Bronchial epithelial cell (primary cell): ENCODE measurements around the gene SLC6A12. TPM values are rescaled to one million over a fixed set of nuclear protein-coding genes. Genes with fewer than 3 reads are reported as not detected.

ENCODE experiments used
- DNase-seq: peaks from one replicate; pipeline ENCODE4 v3.0.0-alpha.2; 2010; ENCODE audit warnings: low read depth
- FAIRE-seq: peaks from 2 replicates; lab custom pipeline; 2011; peaks lifted over from hg19 to GRCh38; lab: Jason Lieb, UNC
- H3K27me3 ChIP-seq: 2 replicates; pipeline ENCODE4 v1.5.1; 2011; ENCODE audit warnings: low read length; ENCODE audit not compliant: control insufficient read depth, insufficient read depth
- H3K36me3 ChIP-seq: 2 replicates; pipeline ENCODE4 v1.5.1; 2011; ENCODE audit warnings: low read length; ENCODE audit not compliant: control insufficient read depth, insufficient read depth
- H3K4me3 ChIP-seq: 2 replicates; pipeline ENCODE4 v1.5.1; 2011; ENCODE audit warnings: mild to moderate bottlenecking, low read depth, low read length, control low read depth
- CTCF ChIP-seq: IDR thresholded peaks from 2 replicates; pipeline ENCODE4 v1.5.1; 2011; ENCODE audit warnings: mild to moderate bottlenecking, moderate library complexity, low read length, control low read depth, inconsistent platforms; ENCODE audit not compliant: insufficient read depth, severe bottlenecking
- total RNA-seq: library from RNA; depleted of rRNA; stranded (reverse); fragments of >200 nt; gene quantifications from 2 replicates; pipeline ENCODE4 v1.2.1, GENCODE V29; 2014

SLC6A12 gene
- total RNA-seq, 1 donor from 2014 or later = not detected

- Histone ChIP-seq H3K36me3 (no peaks in the 10 kb centered on the region), H3K27me3 (peaks cover 8% of the 10 kb centered on the region), H3K4me3 (no peak overlapping the region)
- DNase-seq = no peak
- FAIRE-seq = peak; percentile 43
- TF ChIP-seq CTCF = no peak
These were observed 49.8 kb downstream of the SLC6A12 start for GRCh38 chr12:164207-164606.

- Histone ChIP-seq H3K4me3 (no peak overlapping the region), H3K27me3 (peaks cover 6% of the 10 kb centered on the region), H3K36me3 (no peaks in the 10 kb centered on the region)
- no peak for TF ChIP-seq CTCF
- FAIRE-seq = peak; percentile 80
- DNase-seq = no peak
These were observed 50.5 kb downstream of the SLC6A12 start for GRCh38 chr12:163406-163986.

- Histone ChIP-seq H3K4me3 (no peak overlapping the region), H3K36me3 (no peaks in the 10 kb centered on the region), H3K27me3 (peaks cover 4% of the 10 kb centered on the region)
- no peak for FAIRE-seq
- TF ChIP-seq CTCF = no peak
- DNase-seq = no peak
These were observed 51.3 kb downstream of the SLC6A12 start for GRCh38 chr12:162467-163307.

- no peak for DNase-seq
These were observed 52.1 kb downstream of the SLC6A12 start for GRCh38 chr12:161823-162222.

GRCh38 chr12:160858-161257, 53.1 kb downstream of the SLC6A12 start:
- TF ChIP-seq CTCF = no peak
- Histone ChIP-seq H3K36me3 (no peaks in the 10 kb centered on the region), H3K27me3 (peaks cover 2% of the 10 kb centered on the region), H3K4me3 (no peak overlapping the region)
- DNase-seq = no peak
- no peak for FAIRE-seq

More at GRCh38 chr12:161823-162222, 52.1 kb downstream of the SLC6A12 start:
- H3K4me3 ChIP-seq = no peak overlapping the region
- peaks cover 2% of the 10 kb centered on the region for H3K27me3 ChIP-seq
- no peak for FAIRE-seq
- H3K36me3 ChIP-seq = no peaks in the 10 kb centered on the region
- no peak for TF ChIP-seq CTCF
